Neural progenitor cell (in vitro differentiated cells): ENCODE data around the gene CAPNS1. TPM values are rescaled to one million over a fixed set of nuclear protein-coding genes. Genes with fewer than 3 reads are reported as not detected.

Experiments
- DNase-seq: peaks from one replicate; pipeline ENCODE4 v3.0.0-alpha.2; 2016; ENCODE audit warnings: low spot score
- H2AFZ ChIP-seq: fragments of 200-600 bp; sonication (generic); replicated peaks from 2 replicates; pipeline ENCODE4 v1.6.1; 2016; ENCODE audit warnings: antibody characterized with exemption
- H3F3A ChIP-seq: fragments of 200-600 bp; sonication (generic); 2 replicates; pipeline ENCODE4 v1.6.1; 2016; ENCODE audit warnings: antibody characterized with exemption, low read depth
- H3K27ac ChIP-seq: fragments of 200-600 bp; sonication (generic); 2 replicates; pipeline ENCODE4 v1.5.1; 2016; ENCODE audit warnings: mild to moderate bottlenecking
- H3K27me3 ChIP-seq: fragments of 200-600 bp; sonication (generic); 2 replicates; pipeline ENCODE4 v1.6.1; 2016; ENCODE audit warnings: mild to moderate bottlenecking, moderate library complexity
- H3K36me3 ChIP-seq: fragments of 200-600 bp; sonication (generic); 2 replicates; pipeline ENCODE4 v1.5.1; 2016
- H3K4me1 ChIP-seq: fragments of 200-600 bp; sonication (generic); 2 replicates; pipeline ENCODE4 v1.6.1; 2016; ENCODE audit warnings: mixed run types
- H3K4me2 ChIP-seq: fragments of 200-600 bp; sonication (generic); 2 replicates; pipeline ENCODE4 v1.6.1; 2016
- H3K4me3 ChIP-seq: fragments of 200-600 bp; sonication (generic); 2 replicates; pipeline ENCODE4 v1.5.1; 2016
- H3K79me2 ChIP-seq: fragments of 200-600 bp; sonication (generic); 2 replicates; pipeline ENCODE4 v1.6.1; 2016; ENCODE audit warnings: low read depth
- H3K9ac ChIP-seq: fragments of 200-600 bp; sonication (generic); 2 replicates; pipeline ENCODE4 v1.6.1; 2016
- H3K9me3 ChIP-seq: fragments of 200-600 bp; sonication (generic); 2 replicates; pipeline ENCODE4 v1.5.1; 2016; ENCODE audit warnings: low read depth
- H4K20me1 ChIP-seq: fragments of 200-600 bp; sonication (generic); 2 replicates; pipeline ENCODE4 v1.6.1; 2016; ENCODE audit warnings: low read depth
- H3K27ac Mint-ChIP-seq: 3 replicates; pipeline ENCODE4 v1.8.0; 2021; ENCODE audit warnings: mixed read lengths
- H3K27me3 Mint-ChIP-seq: 2 replicates; pipeline ENCODE4 v1.8.0; 2022; ENCODE audit warnings: low read depth, mild to moderate bottlenecking, inconsistent platforms, moderate library complexity, mixed read lengths; ENCODE audit not compliant: insufficient read depth
- H3K36me3 Mint-ChIP-seq: 3 replicates; pipeline ENCODE4 v1.8.0; 2021; ENCODE audit warnings: mixed read lengths
- H3K4me1 Mint-ChIP-seq: 3 replicates; pipeline ENCODE4 v1.8.0; 2021; ENCODE audit warnings: mixed read lengths
- H3K4me3 Mint-ChIP-seq: 3 replicates; pipeline ENCODE4 v1.8.0; 2021; ENCODE audit warnings: mild to moderate bottlenecking, moderate library complexity, mixed read lengths
- H3K9me3 Mint-ChIP-seq: 3 replicates; pipeline ENCODE4 v1.8.0; 2020; ENCODE audit warnings: mixed read lengths
- CTCF ChIP-seq: fragments of 200-600 bp; sonication (generic); IDR thresholded peaks from 2 replicates; pipeline ENCODE4 v1.5.1; 2017; ENCODE audit warnings: antibody characterized with exemption, mild to moderate bottlenecking
- EZH2 ChIP-seq: fragments of 200-600 bp; sonication (generic); IDR thresholded peaks from 2 replicates; pipeline ENCODE4 v1.6.1; 2017; ENCODE audit warnings: antibody characterized with exemption, mild to moderate bottlenecking, moderate library complexity
- EZH2phosphoT487 ChIP-seq: fragments of 200-600 bp; sonication (generic); IDR thresholded peaks from 2 replicates; pipeline ENCODE4 v1.6.1; 2017; ENCODE audit warnings: antibody characterized with exemption
- total RNA-seq: library from RNA; depleted of rRNA; stranded (reverse); fragments of >200 nt; gene quantifications from 2 replicates; pipeline ENCODE4 v1.2.3, GENCODE V29; 2015; ENCODE audit warnings: low replicate concordance

CAPNS1 gene
- total RNA-seq, 1 donor from 2014 or later: 258 TPM

- peaks cover 18% of the 10 kb centered on the region for H3K79me2 ChIP-seq
- H3K36me3 ChIP-seq: no peaks in the 10 kb centered on the region
- no peak for DNase-seq
- Mint-ChIP-seq H3K27ac (peak overlapping the region; percentile 5), H3K4me1 (peaks cover 9% of the 10 kb centered on the region), H3K4me3 (no peak overlapping the region), H3K27me3 (peaks cover 5% of the 10 kb centered on the region), H3K36me3 (peaks cover 12% of the 10 kb centered on the region), H3K9me3 (no peaks in the 10 kb centered on the region)
- H3K9me3 ChIP-seq: no peaks in the 10 kb centered on the region
- no peak overlapping the region for H2AFZ ChIP-seq
- H3K4me3 ChIP-seq: no peak overlapping the region
- no peak for TF ChIP-seq CTCF
- no peak for TF ChIP-seq EZH2phosphoT487
- no peak for TF ChIP-seq EZH2
- H3K4me1 ChIP-seq: peaks cover 15% of the 10 kb centered on the region
- peak overlapping the region; percentile 61 for H3K4me2 ChIP-seq
- no peaks in the 10 kb centered on the region for H3K27me3 ChIP-seq
- peaks cover 5% of the 10 kb centered on the region for H3F3A ChIP-seq
- peak overlapping the region; percentile 70 for H3K27ac ChIP-seq
- H3K9ac ChIP-seq: no peak overlapping the region
- peaks cover 12% of the 10 kb centered on the region for H4K20me1 ChIP-seq
These were observed 19.5 kb upstream of the CAPNS1 start for GRCh38 chr19:36120092-36120983.

- no peak overlapping the region for H3K4me3 Mint-ChIP-seq
- Histone ChIP-seq H3K4me2 (no peak overlapping the region), H3K4me3 (no peak overlapping the region), H2AFZ (no peak overlapping the region), H3K9ac (no peak overlapping the region), H3K27me3 (no peaks in the 10 kb centered on the region), H3K36me3 (no peaks in the 10 kb centered on the region), H3K27ac (no peak overlapping the region), H4K20me1 (peaks cover 11% of the 10 kb centered on the region), H3K9me3 (no peaks in the 10 kb centered on the region), H3K4me1 (peaks cover 14% of the 10 kb centered on the region), H3F3A (peaks cover 5% of the 10 kb centered on the region), H3K79me2 (peaks cover 17% of the 10 kb centered on the region)
- no peak for DNase-seq
- H3K27me3 Mint-ChIP-seq: peaks cover 3% of the 10 kb centered on the region
- H3K36me3 Mint-ChIP-seq: peaks cover 17% of the 10 kb centered on the region
- H3K9me3 Mint-ChIP-seq: no peaks in the 10 kb centered on the region
- TF ChIP-seq CTCF: no peak
- TF ChIP-seq EZH2: no peak
- TF ChIP-seq EZH2phosphoT487: no peak
- no peak overlapping the region for H3K27ac Mint-ChIP-seq
- peaks cover 8% of the 10 kb centered on the region for H3K4me1 Mint-ChIP-seq
These were observed 18.9 kb upstream of the CAPNS1 start for GRCh38 chr19:36120984-36121358.

- H3K4me3 ChIP-seq: no peak overlapping the region
- H3K4me2 ChIP-seq: no peak overlapping the region
- H3K79me2 ChIP-seq: peaks cover 11% of the 10 kb centered on the region
- H3K9ac ChIP-seq: no peak overlapping the region
- H3K9me3 Mint-ChIP-seq: no peaks in the 10 kb centered on the region
- H3K27ac ChIP-seq: no peak overlapping the region
- no peak overlapping the region for H3K27ac Mint-ChIP-seq
- peaks cover 5% of the 10 kb centered on the region for H3F3A ChIP-seq
- H3K27me3 Mint-ChIP-seq: peaks cover 3% of the 10 kb centered on the region
- H3K36me3 ChIP-seq: no peaks in the 10 kb centered on the region
- H3K27me3 ChIP-seq: no peaks in the 10 kb centered on the region
- DNase-seq: no peak
- H3K4me3 Mint-ChIP-seq: no peak overlapping the region
- H4K20me1 ChIP-seq: peaks cover 6% of the 10 kb centered on the region
- peaks cover 15% of the 10 kb centered on the region for H3K36me3 Mint-ChIP-seq
- H3K9me3 ChIP-seq: no peaks in the 10 kb centered on the region
- peaks cover 10% of the 10 kb centered on the region for H3K4me1 ChIP-seq
- H2AFZ ChIP-seq: no peak overlapping the region
- TF ChIP-seq EZH2: no peak
- no peak for TF ChIP-seq CTCF
- H3K4me1 Mint-ChIP-seq: peaks cover 3% of the 10 kb centered on the region
These were observed 18.3 kb upstream of the CAPNS1 start for GRCh38 chr19:36121486-36122124.
